Keratinocyte (primary cell): Measurements from ENCODE around the gene GOLGA6L7.

ENCODE experiments used
- CTCF ChIP-seq, 3 experiments: IDR thresholded peaks in 1 of 3; conservative IDR thresholded peaks in 1 of 3; optimal IDR thresholded peaks in 1 of 3; 2 replicates in 2 of 3; 3 replicates in 1 of 3; pipeline versions ENCODE3 to v1.5.1; 2011; ENCODE audit warnings: low read length in 3 of 3, mild to moderate bottlenecking in 3 of 3, moderate library complexity in 2 of 3, control low read depth in 1 of 3, inconsistent platforms in 1 of 3; ENCODE audit not compliant: insufficient read depth in 2 of 3; ENCODE audit errors: extremely low read depth in 1 of 3
- EZH2 ChIP-seq: IDR thresholded peaks from one replicate; pipeline ENCODE4 v1.6.1; 2012; ENCODE audit warnings: inconsistent platforms, mild to moderate bottlenecking, low read length, moderate library complexity

- TF ChIP-seq CTCF (optimal IDR thresholded peaks at IDR 0.05 in 1 of 3, IDR thresholded peaks at IDR 0.05 in 1 of 3, conservative IDR thresholded peaks at IDR 0.05 in 1 of 3; ENCODE audit: extremely low read depth in 1 of 3, insufficient read depth in 2 of 3, low read length in 3 of 3) (no peak), EZH2 (no peak)
These were observed 40.9 kb upstream of the GOLGA6L7 start for GRCh38 chr15:28889346-28889745.
